ENCODE data around the gene MALT1.

Gene MALT1

GRCh38 chr18:58633874-58634273, 37.4 kb upstream of the MALT1 start:
- no peak overlapping the region for H3K4me3 ChIP-seq (ENCODE audit: low read depth, low read length)
- no peak for TF ChIP-seq CTCF (IDR thresholded peaks at IDR 0.05; ENCODE audit: insufficient read depth, low read length, missing control alignments)
- ChIA-PET CTCF (interaction anchor here (1.7 kb wide), 1 partner anchor 10 kb away, joined by 5 read pairs; no protein-coding TSS in a partner anchor), POLR2A (no interaction called here)
- no peak for DNase-seq (ENCODE audit: low read depth, low spot score)

- ChIA-PET CTCF (interaction anchor here (1.1 to 1.6 kb wide), 2 partner anchors 8 to 23 kb away, joined by 3 to 4 read pairs; no protein-coding TSS in a partner anchor), POLR2A (no interaction called here)
- DNase-seq (ENCODE audit: low read depth, low spot score), result no peak
- TF ChIP-seq CTCF (IDR thresholded peaks at IDR 0.05; ENCODE audit: insufficient read depth, low read length, missing control alignments), result no peak
- no peak overlapping the region for H3K4me3 ChIP-seq (ENCODE audit: low read depth, low read length)
Measured at GRCh38 chr18:58635891-58636290, 35.4 kb upstream of the MALT1 start.

- DNase-seq (ENCODE audit: low read depth, low spot score), result no peak
- POLR2A ChIA-PET, result interaction anchor here (0.8 kb wide), 1 partner anchor 53 kb away, joined by 3 read pairs; no protein-coding TSS in a partner anchor
- no peak overlapping the region for H3K4me3 ChIP-seq (ENCODE audit: low read depth, low read length)
- CTCF ChIA-PET, result no interaction called here
- no peak for TF ChIP-seq CTCF (IDR thresholded peaks at IDR 0.05; ENCODE audit: insufficient read depth, low read length, missing control alignments)
Measured at GRCh38 chr18:58637197-58637596, 34.1 kb upstream of the MALT1 start.

- TF ChIP-seq CTCF (IDR thresholded peaks at IDR 0.05; ENCODE audit: insufficient read depth, low read length, missing control alignments), result no peak
- no peak overlapping the region for H3K4me3 ChIP-seq (ENCODE audit: low read depth, low read length)
- POLR2A ChIA-PET, result interaction anchor here (0.8 kb wide), 1 partner anchor 53 kb away, joined by 3 read pairs; no protein-coding TSS in a partner anchor
- DNase-seq (ENCODE audit: low read depth, low spot score), result no peak
- CTCF ChIA-PET, result no interaction called here
Measured at GRCh38 chr18:58637946-58638345, 33.3 kb upstream of the MALT1 start.

GRCh38 chr18:58638441-58638840, 32.8 kb upstream of the MALT1 start:
- CTCF ChIA-PET, result interaction anchor here (1.7 kb wide), 1 partner anchor 126 kb away, joined by 7 read pairs; no protein-coding TSS in a partner anchor
- POLR2A ChIA-PET, result no interaction called here
- no peak overlapping the region for H3K4me3 ChIP-seq (ENCODE audit: low read depth, low read length)
- no peak for TF ChIP-seq CTCF (IDR thresholded peaks at IDR 0.05; ENCODE audit: insufficient read depth, low read length, missing control alignments)
- no peak for DNase-seq (ENCODE audit: low read depth, low spot score)

GRCh38 chr18:58639237-58639636, 32.0 kb upstream of the MALT1 start:
- no peak for DNase-seq (ENCODE audit: low read depth, low spot score)
- TF ChIP-seq CTCF (IDR thresholded peaks at IDR 0.05; ENCODE audit: insufficient read depth, low read length, missing control alignments), result no peak
- CTCF ChIA-PET, result interaction anchor here (1.5 to 1.7 kb wide), 2 partner anchors 12 to 125 kb away, joined by 6 to 7 read pairs; no protein-coding TSS in a partner anchor
- H3K4me3 ChIP-seq (ENCODE audit: low read depth, low read length), result no peak overlapping the region
- POLR2A ChIA-PET, result no interaction called here

Data from AG04449 (cell line).